BJ (cell line): Measurements from ENCODE around the gene MLLT3. TPM values are rescaled to one million over a fixed set of nuclear protein-coding genes. Genes with fewer than 3 reads are reported as not detected.

ENCODE experiments used
- CTCF ChIA-PET: fragments of 350-600 bp; formaldehyde crosslinking; extraction: SDS; loops from one replicate; lab custom pipeline; 2021; ENCODE audit warnings: antibody characterized with exemption, inconsistent platforms; lab: Yijun Ruan, JAX
- POLR2A ChIA-PET: fragments of 300-600 bp; sonication (Branson Sonifier 250); formaldehyde crosslinking; extraction: SDS; loops from one replicate; lab custom pipeline; 2021; ENCODE audit warnings: antibody characterized with exemption; lab: Charles Lee
- DNase-seq: peaks from one replicate; pipeline ENCODE4 v3.0.0-alpha.2; 2011; ENCODE audit warnings: low read depth
- H3K27me3 ChIP-seq: 2 replicates; pipeline ENCODE4 v1.6.0; 2011; ENCODE audit warnings: low read length; ENCODE audit not compliant: control insufficient read depth, insufficient read depth
- H3K36me3 ChIP-seq: 2 replicates; pipeline ENCODE4 v1.5.1; 2011; ENCODE audit warnings: low read length; ENCODE audit not compliant: control insufficient read depth, insufficient read depth
- H3K4me3 ChIP-seq: 2 replicates; pipeline ENCODE4 v1.5.1; 2011; ENCODE audit warnings: low read depth, mild to moderate bottlenecking, control low read depth, low read length
- polyA plus RNA-seq: library from polyadenylated mRNA; depleted of rRNA; stranded (reverse); fragments of >200 nt; gene quantifications from 2 replicates; pipeline ENCODE4 v1.2.3, GENCODE V29; 2011
- TF ChIP-seq, protein P1 (sequence below): IDR thresholded peaks from 2 replicates; pipeline ENCODE4 v1.5.1; 2011; ENCODE audit warnings: low read depth, mild to moderate bottlenecking, control low read depth, inconsistent platforms, low read length, moderate library complexity; ENCODE audit not compliant: insufficient read depth

MLLT3 gene
- polyA plus RNA-seq, 1 experiment: 13.8 TPM

DNA sequence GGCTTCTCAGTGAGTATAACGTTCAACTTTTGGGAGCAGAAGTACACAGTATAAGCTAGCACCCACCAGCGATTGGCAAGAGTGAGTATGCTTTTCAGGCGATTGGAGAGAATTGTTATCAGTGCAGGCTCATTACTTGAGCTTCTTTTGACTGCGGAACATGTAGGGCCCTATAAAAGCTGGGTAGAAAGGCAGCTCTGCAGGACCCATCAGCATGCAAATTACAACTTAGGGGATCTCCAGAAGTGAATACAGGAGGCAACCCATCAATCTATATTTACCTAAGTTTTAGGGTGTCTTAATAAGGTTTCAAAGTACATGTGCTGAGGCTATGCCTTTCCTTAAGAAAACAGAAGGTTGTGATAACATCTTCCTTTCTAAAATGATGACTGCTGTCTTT lies 225.0 kb downstream of the MLLT3 start:
- no peak for DNase-seq
- POLR2A ChIA-PET: no interaction called here
- Histone ChIP-seq H3K36me3 (no peaks in the 10 kb centered on the region), H3K4me3 (no peak overlapping the region), H3K27me3 (no peaks in the 10 kb centered on the region)
- CTCF ChIA-PET: no interaction called here
- TF ChIP-seq, protein P1, sequence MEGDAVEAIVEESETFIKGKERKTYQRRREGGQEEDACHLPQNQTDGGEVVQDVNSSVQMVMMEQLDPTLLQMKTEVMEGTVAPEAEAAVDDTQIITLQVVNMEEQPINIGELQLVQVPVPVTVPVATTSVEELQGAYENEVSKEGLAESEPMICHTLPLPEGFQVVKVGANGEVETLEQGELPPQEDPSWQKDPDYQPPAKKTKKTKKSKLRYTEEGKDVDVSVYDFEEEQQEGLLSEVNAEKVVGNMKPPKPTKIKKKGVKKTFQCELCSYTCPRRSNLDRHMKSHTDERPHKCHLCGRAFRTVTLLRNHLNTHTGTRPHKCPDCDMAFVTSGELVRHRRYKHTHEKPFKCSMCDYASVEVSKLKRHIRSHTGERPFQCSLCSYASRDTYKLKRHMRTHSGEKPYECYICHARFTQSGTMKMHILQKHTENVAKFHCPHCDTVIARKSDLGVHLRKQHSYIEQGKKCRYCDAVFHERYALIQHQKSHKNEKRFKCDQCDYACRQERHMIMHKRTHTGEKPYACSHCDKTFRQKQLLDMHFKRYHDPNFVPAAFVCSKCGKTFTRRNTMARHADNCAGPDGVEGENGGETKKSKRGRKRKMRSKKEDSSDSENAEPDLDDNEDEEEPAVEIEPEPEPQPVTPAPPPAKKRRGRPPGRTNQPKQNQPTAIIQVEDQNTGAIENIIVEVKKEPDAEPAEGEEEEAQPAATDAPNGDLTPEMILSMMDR: no peak

DNA sequence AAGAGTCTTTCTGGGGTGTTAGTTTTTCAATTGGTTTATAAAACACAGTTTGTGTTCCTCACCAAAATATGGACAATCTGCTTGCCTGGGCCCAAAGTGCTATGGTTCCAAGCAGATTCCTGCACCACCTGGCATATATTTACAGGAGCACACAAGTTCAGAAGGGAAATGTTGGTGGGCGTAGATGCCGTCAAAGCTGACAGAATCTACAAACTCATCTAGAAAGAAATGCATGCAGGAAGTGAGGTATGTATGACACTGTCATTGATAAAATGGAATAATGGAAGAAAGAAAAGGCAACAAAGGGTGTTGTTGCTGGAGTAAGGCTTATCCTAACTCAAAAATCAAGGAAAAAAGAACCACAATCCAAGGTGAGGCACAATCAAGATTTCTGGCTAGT lies 225.8 kb downstream of the MLLT3 start:
- DNase-seq: no peak
- ChIA-PET CTCF (no interaction called here), POLR2A (no interaction called here)
- H3K4me3 ChIP-seq: no peak overlapping the region
- TF ChIP-seq, protein P1: no peak
- no peaks in the 10 kb centered on the region for H3K36me3 ChIP-seq
- H3K27me3 ChIP-seq: no peaks in the 10 kb centered on the region

DNA sequence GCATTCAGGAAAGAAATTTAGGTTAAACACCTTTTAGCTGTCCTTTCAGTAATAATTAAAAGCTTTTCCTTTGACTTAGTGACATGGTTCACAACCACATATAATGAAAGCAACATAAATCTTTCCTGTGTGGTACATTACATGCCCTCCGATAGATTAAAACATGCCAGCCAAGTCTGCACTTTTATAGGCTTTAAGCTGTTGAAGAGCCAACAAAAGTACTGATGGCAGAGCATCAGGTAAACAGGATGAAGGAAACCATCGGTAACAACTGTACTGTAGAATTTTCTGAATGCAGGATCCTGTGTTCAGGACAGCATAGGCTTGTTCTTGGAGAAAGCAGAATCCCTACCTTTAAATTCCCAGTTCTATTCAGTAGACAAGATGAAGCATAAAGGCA lies 226.6 kb downstream of the MLLT3 start:
- H3K4me3 ChIP-seq: no peak overlapping the region

DNA sequence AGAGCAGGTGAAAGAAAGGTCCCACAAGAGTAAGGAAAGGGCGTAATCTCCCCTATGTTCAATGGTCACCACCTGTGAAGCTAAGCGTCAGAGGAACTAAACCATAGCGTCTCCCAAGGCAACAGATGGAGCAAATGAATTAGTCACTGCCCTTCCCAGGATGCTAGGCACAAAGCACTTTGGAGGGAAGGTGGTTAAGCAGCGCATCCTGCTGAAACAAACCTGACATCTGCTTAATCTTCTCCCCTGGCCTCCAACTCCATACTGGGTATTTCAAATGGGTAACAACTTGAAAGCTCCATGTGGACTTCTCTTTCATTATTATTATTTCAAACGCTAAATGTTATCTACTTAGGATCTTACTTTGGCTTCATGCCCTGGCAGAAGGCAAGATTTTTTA lies 227.3 kb downstream of the MLLT3 start:
- Histone ChIP-seq H3K27me3 (no peaks in the 10 kb centered on the region), H3K4me3 (no peak overlapping the region), H3K36me3 (no peaks in the 10 kb centered on the region)
- TF ChIP-seq, protein P1: no peak
- no peak for DNase-seq
- POLR2A ChIA-PET: no interaction called here
- CTCF ChIA-PET: interaction anchor here (0.6 kb wide), 1 partner anchor 12 kb away, joined by 3 read pairs; no protein-coding TSS in a partner anchor

More for the DNA sequence above, 226.6 kb downstream of the MLLT3 start:
- DNase-seq: no peak
- ChIA-PET CTCF (interaction anchor here (0.6 kb wide), 1 partner anchor 13 kb away, joined by 3 read pairs; no protein-coding TSS in a partner anchor), POLR2A (no interaction called here)
- no peaks in the 10 kb centered on the region for H3K36me3 ChIP-seq
- H3K27me3 ChIP-seq: no peaks in the 10 kb centered on the region
- TF ChIP-seq, protein P1: no peak

DNA sequence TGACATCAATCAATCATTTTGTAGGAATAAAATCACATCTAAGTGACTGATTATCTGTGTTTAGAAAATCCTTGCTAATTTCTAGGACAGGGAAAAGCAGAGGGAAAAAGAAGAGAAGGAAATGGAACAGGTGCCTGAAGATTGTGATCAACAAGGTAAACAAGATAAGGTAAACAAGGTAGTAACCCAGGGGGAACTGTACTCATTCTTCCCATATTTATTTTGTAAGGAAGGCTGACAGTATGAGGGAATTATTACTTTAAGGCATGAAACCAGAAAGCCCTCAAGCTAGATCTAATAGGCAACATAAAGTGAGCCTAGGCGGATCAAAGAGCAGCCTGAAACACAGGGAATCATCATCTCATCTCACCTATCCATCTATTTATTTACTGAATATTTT lies 231.1 kb downstream of the MLLT3 start:
- ChIA-PET POLR2A (no interaction called here), CTCF (no interaction called here)
- no peaks in the 10 kb centered on the region for H3K27me3 ChIP-seq
- no peak for DNase-seq
- H3K4me3 ChIP-seq: no peak overlapping the region
- no peaks in the 10 kb centered on the region for H3K36me3 ChIP-seq
- TF ChIP-seq, protein P1: no peak
